H1 (cell line): ENCODE data around the gene DAPK1. TPM values are rescaled to one million over a fixed set of nuclear protein-coding genes. Genes with fewer than 3 reads are reported as not detected.

ENCODE experiments used
- CTCF ChIA-PET: fragments of 300-600 bp; sonication (Branson Sonifier 250); formaldehyde crosslinking; loops from one replicate; lab custom pipeline; 2021; ENCODE audit not compliant: partially characterized antibody; lab: Charles Lee
- POLR2A ChIA-PET: fragments of 300-600 bp; sonication (Branson Sonifier 250); formaldehyde crosslinking; loops from one replicate; lab custom pipeline; 2021; ENCODE audit warnings: inconsistent platforms; ENCODE audit not compliant: partially characterized antibody; lab: Charles Lee
- DNase-seq, 2 experiments: peaks; one replicate each; pipeline versions ENCODE4 v3.0.0 to v3.0.0-alpha.2; 2010 to 2022; ENCODE audit warnings: low spot score in 2 of 2, low read depth in 1 of 2, mixed read lengths in 1 of 2
- FAIRE-seq: peaks from 2 replicates; lab custom pipeline; 2011; peaks lifted over from hg19 to GRCh38; lab: Jason Lieb, UNC
- H2AFZ ChIP-seq: 2 replicates; pipeline ENCODE4 v1.8.1; 2012; ENCODE audit warnings: low read length, inconsistent platforms
- H2AK5ac ChIP-seq: 2 replicates; pipeline ENCODE4 v1.6.1; 2013; ENCODE audit warnings: low read depth, low read length
- H2BK120ac ChIP-seq: replicated peaks from 2 replicates; pipeline ENCODE3; 2013; ENCODE audit warnings: low read depth, low read length, inconsistent platforms
- H2BK12ac ChIP-seq: 2 replicates; pipeline ENCODE4 v1.6.1; 2013; ENCODE audit warnings: low read depth, low read length
- H2BK15ac ChIP-seq: 2 replicates; pipeline ENCODE4 v1.6.1; 2013; ENCODE audit warnings: low read length
- H2BK20ac ChIP-seq: 2 replicates; pipeline ENCODE4 v1.6.1; 2013; ENCODE audit warnings: low read length
- H2BK5ac ChIP-seq: 2 replicates; pipeline ENCODE4 v1.6.1; 2013; ENCODE audit warnings: low read depth, low read length
- H3K14ac ChIP-seq: 2 replicates; pipeline ENCODE4 v1.6.1; 2013; ENCODE audit warnings: inconsistent platforms; ENCODE audit not compliant: insufficient read length
- H3K18ac ChIP-seq: 2 replicates; pipeline ENCODE4 v1.6.1; 2013; ENCODE audit warnings: low read length; ENCODE audit errors: extremely low read depth
- H3K23ac ChIP-seq: 2 replicates; pipeline ENCODE4 v1.6.1; 2013; ENCODE audit warnings: inconsistent platforms; ENCODE audit not compliant: insufficient read length
- H3K23me2 ChIP-seq: 2 replicates; pipeline ENCODE4 v1.6.1; 2013; ENCODE audit warnings: low read depth, low read length
- H3K27ac ChIP-seq: 2 replicates; pipeline ENCODE4 v1.6.1; 2011; ENCODE audit warnings: low read depth, low read length, inconsistent platforms
- H3K27me3 ChIP-seq, 4 experiments: replicated peaks in 1 of 4; 1 replicate in 1 of 4; 2 replicates in 3 of 4; pipeline versions ENCODE4 v1.6.1 to v1.8.1; 2011 to 2013; ENCODE audit warnings: low read length in 3 of 4, mild to moderate bottlenecking in 3 of 4, inconsistent platforms in 2 of 4, mixed read lengths in 2 of 4, moderate library complexity in 1 of 4; ENCODE audit not compliant: control insufficient read depth in 3 of 4, insufficient read depth in 3 of 4; ENCODE audit errors: extremely low read depth in 1 of 4
- H3K36me3 ChIP-seq, 4 experiments: 2 replicates each; pipeline versions ENCODE4 v1.6.1 to v1.8.1; 2011 to 2013; ENCODE audit warnings: mild to moderate bottlenecking in 4 of 4, low read length in 3 of 4, moderate library complexity in 2 of 4, control low read depth in 1 of 4, inconsistent platforms in 1 of 4; ENCODE audit not compliant: insufficient read depth in 4 of 4, control insufficient read depth in 2 of 4
- H3K4ac ChIP-seq: replicated peaks from 2 replicates; pipeline ENCODE3; 2013; ENCODE audit warnings: low read length, low read depth, mixed read lengths, inconsistent platforms; ENCODE audit not compliant: insufficient read length
- H3K4me1 ChIP-seq, 4 experiments: replicated peaks in 1 of 4; 1 replicate in 1 of 4; 2 replicates in 3 of 4; pipeline versions ENCODE4 v1.6.1 to v1.8.1; 2011 to 2013; ENCODE audit warnings: low read length in 3 of 4, inconsistent platforms in 2 of 4, mixed read lengths in 1 of 4; ENCODE audit not compliant: insufficient read depth in 4 of 4, control insufficient read depth in 3 of 4
- H3K4me2 ChIP-seq, 2 experiments: 2 replicates each; pipeline versions ENCODE4 v1.6.1 to v1.8.1; 2011 to 2013; ENCODE audit warnings: low read depth in 2 of 2, low read length in 2 of 2, control low read depth in 1 of 2, inconsistent platforms in 1 of 2, mild to moderate bottlenecking in 1 of 2; ENCODE audit not compliant: insufficient read depth in 1 of 2
- H3K4me3 ChIP-seq, 4 experiments: fragments of 200-600, 300-600 bp in 1 of 4; sonication (generic), shearing (Covaris generic), sonication (Bioruptor Twin) in 1 of 4; 2 replicates each; pipeline versions ENCODE4 v1.5.1 to v1.8.1; 2011 to 2016; ENCODE audit warnings: low read length in 4 of 4, low read depth in 3 of 4, control low read depth in 2 of 4, inconsistent platforms in 2 of 4, mild to moderate bottlenecking in 2 of 4, mixed read lengths in 1 of 4, moderate library complexity in 1 of 4; ENCODE audit not compliant: insufficient read depth in 2 of 4; ENCODE audit errors: extremely low read depth in 1 of 4
- H3K56ac ChIP-seq: replicated peaks from 2 replicates; pipeline ENCODE3; 2013; ENCODE audit warnings: low read depth, mild to moderate bottlenecking, mixed read lengths, low read length, inconsistent platforms; ENCODE audit not compliant: insufficient read length
- H3K79me1 ChIP-seq: 2 replicates; pipeline ENCODE4 v1.6.1; 2013; ENCODE audit warnings: low read depth, low read length, control low read depth
- H3K79me2 ChIP-seq, 2 experiments: 2 replicates each; pipeline versions ENCODE4 v1.6.1 to v1.8.1; 2012 to 2013; ENCODE audit warnings: low read length in 2 of 2, mild to moderate bottlenecking in 2 of 2, inconsistent platforms in 1 of 2; ENCODE audit not compliant: insufficient read depth in 2 of 2, control insufficient read depth in 1 of 2
- H3K9ac ChIP-seq, 4 experiments: replicated peaks in 1 of 4; 1 replicate in 1 of 4; 2 replicates in 3 of 4; pipeline versions ENCODE4 v1.6.1 to v1.8.1; 2011 to 2013; ENCODE audit warnings: low read depth in 3 of 4, low read length in 3 of 4, control low read depth in 2 of 4, mild to moderate bottlenecking in 2 of 4, moderate library complexity in 2 of 4, inconsistent platforms in 1 of 4; ENCODE audit errors: extremely low read depth in 1 of 4
- H3K9me3 ChIP-seq, 2 experiments: 2 replicates each; pipeline versions ENCODE4 v1.6.1 to v1.8.1; 2012 to 2013; ENCODE audit warnings: mild to moderate bottlenecking in 2 of 2, moderate library complexity in 2 of 2, control low read depth in 1 of 2, inconsistent platforms in 1 of 2, low read depth in 1 of 2, low read length in 1 of 2, mixed read lengths in 1 of 2; ENCODE audit not compliant: insufficient read depth in 2 of 2
- H4K20me1 ChIP-seq, 2 experiments: replicated peaks in 1 of 2; 2 replicates each; pipeline versions ENCODE3 to v1.8.1; 2011 to 2013; ENCODE audit warnings: inconsistent platforms in 2 of 2, low read length in 2 of 2, mild to moderate bottlenecking in 1 of 2; ENCODE audit not compliant: insufficient read depth in 2 of 2, control insufficient read depth in 1 of 2
- H4K5ac ChIP-seq: 2 replicates; pipeline ENCODE4 v1.6.1; 2013; ENCODE audit warnings: low read length, low read depth, mixed read lengths, inconsistent platforms; ENCODE audit not compliant: insufficient read length
- H4K8ac ChIP-seq: 2 replicates; pipeline ENCODE4 v1.8.0; 2013; ENCODE audit warnings: mild to moderate bottlenecking, moderate library complexity, low read length, inconsistent platforms; ENCODE audit not compliant: insufficient read depth; ENCODE audit errors: extremely low read depth
- H4K91ac ChIP-seq: replicated peaks from 2 replicates; pipeline ENCODE3; 2013; ENCODE audit warnings: low read length, mixed read lengths, inconsistent platforms; ENCODE audit not compliant: insufficient read length
- ASH2L ChIP-seq: fragments of 200-600, 300-600 bp; sonication (generic); IDR thresholded peaks from one replicate; pipeline ENCODE4 v1.7.1; 2017; ENCODE audit warnings: low read length
- CBX8 ChIP-seq: fragments of 300-800, 300-1000 bp; sonication (generic); IDR thresholded peaks from 2 replicates; pipeline ENCODE4 v1.7.1; 2016; ENCODE audit warnings: low read depth, low read length, borderline replicate concordance
- JUN ChIP-seq: IDR thresholded peaks from 2 replicates; pipeline ENCODE4 v1.6.1; 2011; ENCODE audit warnings: low read depth, mild to moderate bottlenecking, improper control_type of control experiment, low read length
- RFX5 ChIP-seq: IDR thresholded peaks from 2 replicates; pipeline ENCODE4 v1.6.1; 2011; ENCODE audit warnings: low read depth, low read length, improper control_type of control experiment, borderline replicate concordance
- SIN3A ChIP-seq, 2 experiments: IDR thresholded peaks in 1 of 2; conservative IDR thresholded peaks in 1 of 2; 2 replicates each; pipeline ENCODE4 v1.6.1; 2011 to 2012; ENCODE audit warnings: low read length in 2 of 2, improper control_type of control experiment in 1 of 2, low read depth in 1 of 2, mild to moderate bottlenecking in 1 of 2
- SRF ChIP-seq: IDR thresholded peaks from 2 replicates; pipeline ENCODE4 v1.6.1; 2011; ENCODE audit warnings: mild to moderate bottlenecking, low read depth, low read length, moderate library complexity
- TEAD4 ChIP-seq: IDR thresholded peaks from 2 replicates; pipeline ENCODE4 v1.6.1; 2012; ENCODE audit warnings: low read depth, low read length, inconsistent platforms, mixed read lengths
- whole genome bisulfite sequencing, 2 experiments: shearing (Covaris generic) in 1 of 2; methylation state at CpG; one replicate each; pipeline versions ENCODE4 v1.1.6 to v1.1.7; 2013 to 2015; ENCODE audit warnings: low lambda C conversion rate in 2 of 2, mixed read lengths in 2 of 2, inconsistent platforms in 1 of 2, low coverage in 1 of 2, missing lambda C conversion rate in 1 of 2; ENCODE audit not compliant: insufficient replicate concordance in 2 of 2, insufficient coverage in 1 of 2, insufficient read length in 1 of 2; ENCODE audit errors: extremely low coverage in 1 of 2, missing lambda C conversion rate in 1 of 2; 5-methylcytosine and 5-hydroxymethylcytosine counted together
- polyA plus RNA-seq, 7 experiments: library from polyadenylated mRNA; depleted of rRNA in 3 of 7; stranded (reverse) in 5 of 7; unstranded in 2 of 7; fragments of >200 nt in 5 of 7; fragments of 200-250 nt in 2 of 7; gene quantifications; 1 replicate in 5 of 7; 2 replicates in 1 of 7; 4 replicates in 1 of 7; pipeline versions ENCODE4 v1.2.1 to v1.2.3, GENCODE V29; 2011 to 2013; ENCODE audit warnings: missing spikeins in 2 of 7, mixed read lengths in 2 of 7
- total RNA-seq: library from RNA; stranded (reverse); fragmentation: NEBNext Ultra II Directional; extraction: Animal tissue kit (Norgen Biotek cat#: 25700); gene quantifications from 2 replicates; pipeline ENCODE4 v1.2.1, GENCODE V29; 2021
- TF ChIP-seq, protein P1 (sequence below): IDR thresholded peaks from 2 replicates; pipeline ENCODE4 v1.6.1; 2011; ENCODE audit warnings: low read length, improper control_type of control experiment

Gene DAPK1
- total and polyA plus RNA-seq, 2 of the 8 experiments (the other 6 are each of a cell fraction or from before 2014, with no cell fraction given): 62.4 to 131 TPM

DNA sequence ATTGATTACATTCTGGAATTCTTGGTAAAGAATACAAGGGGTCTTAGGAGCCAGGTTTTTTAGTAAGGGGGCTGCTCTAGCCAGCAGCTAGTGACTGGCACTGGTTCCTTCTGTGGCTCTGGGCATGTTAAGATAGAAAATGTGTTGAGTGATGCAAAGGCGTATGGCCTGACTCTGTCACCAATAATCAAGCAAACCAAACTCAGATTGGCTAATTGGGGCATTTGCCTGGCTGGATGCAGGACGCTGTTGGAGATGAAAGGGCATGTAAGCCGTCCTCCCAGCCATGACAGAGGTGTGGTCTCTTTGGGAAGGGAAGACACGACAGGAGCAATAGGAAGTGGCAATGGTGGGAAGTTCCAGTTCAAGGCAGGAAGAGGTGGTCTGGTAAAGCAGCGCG lies 140.6 kb downstream of the DAPK1 start:
- Histone ChIP-seq H3K36me3 (peaks cover 4 to 45% (median 25%) of the 10 kb centered on the region in 4 experiments; a peak in 7 of 8 replicates), H3K79me1 (peaks cover 2% of the 10 kb centered on the region; the same call in 1 of the 2 replicates), H3K27ac (no peak overlapping the region), H3K4me1 (peaks cover 0 to under 1% (median 0%) of the 10 kb centered on the region in 4 experiments; a peak in 2 of 7 replicates), H2BK12ac (no peak overlapping the region), H3K9me3 (no peaks in the 10 kb centered on the region), H3K4me3 (no peak overlapping the region), H2AK5ac (no peak overlapping the region), H3K4me2 (no peak overlapping the region), H3K56ac (no peak overlapping the region), H3K14ac (no peak overlapping the region), H3K23me2 (no peaks in the 10 kb centered on the region), H3K79me2 (peaks cover 0 to 8% of the 10 kb centered on the region in 2 experiments; a peak in 1 of 4 replicates), H4K20me1 (no peaks in the 10 kb centered on the region), H2BK5ac (no peak overlapping the region), H3K23ac (no peak overlapping the region), H2AFZ (no peak overlapping the region), H2BK120ac (no peak overlapping the region), H2BK15ac (no peak overlapping the region), H4K8ac (no peak overlapping the region), H3K9ac (no peak overlapping the region), H3K4ac (no peak overlapping the region), H4K5ac (no peak overlapping the region), H3K27me3 (no peaks in the 10 kb centered on the region), H4K91ac (no peak overlapping the region), H3K18ac (no peak overlapping the region), H2BK20ac (no peak overlapping the region)
- POLR2A ChIA-PET: no interaction called here
- no peak for TF ChIP-seq TEAD4
- TF ChIP-seq, protein P1, sequence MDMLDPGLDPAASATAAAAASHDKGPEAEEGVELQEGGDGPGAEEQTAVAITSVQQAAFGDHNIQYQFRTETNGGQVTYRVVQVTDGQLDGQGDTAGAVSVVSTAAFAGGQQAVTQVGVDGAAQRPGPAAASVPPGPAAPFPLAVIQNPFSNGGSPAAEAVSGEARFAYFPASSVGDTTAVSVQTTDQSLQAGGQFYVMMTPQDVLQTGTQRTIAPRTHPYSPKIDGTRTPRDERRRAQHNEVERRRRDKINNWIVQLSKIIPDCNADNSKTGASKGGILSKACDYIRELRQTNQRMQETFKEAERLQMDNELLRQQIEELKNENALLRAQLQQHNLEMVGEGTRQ: no peak
- TF ChIP-seq ASH2L: no peak
- TF ChIP-seq SRF: no peak
- TF ChIP-seq CBX8: no peak
- TF ChIP-seq RFX5: no peak
- TF ChIP-seq JUN: no peak
- no peak for TF ChIP-seq SIN3A (conservative IDR thresholded peaks at IDR 0.05 in 1 of 2, IDR thresholded peaks at IDR 0.05 in 1 of 2; ENCODE audit: low read depth in 1 of 2, low read length in 2 of 2)
- no peak for DNase-seq
- 89% methylated on average over 6 of the region's 6 CpGs; no CpG with 5 or more reads in 1 of the 2 experiments for WGBS, 2 experiments
- CTCF ChIA-PET: interaction anchor here (1.0 to 2.1 kb wide), 3 partner anchors 12 to 295 kb away, joined by 3 to 4 read pairs (median 4); no protein-coding TSS in a partner anchor
- FAIRE-seq: no peak
